ENCODE results near the gene MUSTN1.

- TF ChIP-seq CTCF (IDR thresholded peaks at IDR 0.05) (no peak), POLR2AphosphoS5 (IDR thresholded peaks at IDR 0.05; ENCODE audit: insufficient read depth in 1 of 2, low read depth in 1 of 2) (no peak)
Observed at GRCh38 chr3:52843108-52843865, 8.5 kb upstream of the MUSTN1 start.
